GM12878 (cell line): ENCODE measurements around the gene PAX5.

Experiments
- BCL3 ChIP-seq: IDR thresholded peaks from 2 replicates; pipeline ENCODE4 v1.6.1; 2011; ENCODE audit warnings: borderline replicate concordance, low read depth, mild to moderate bottlenecking, moderate library complexity, low read length; ENCODE audit not compliant: insufficient read depth, poor library complexity, severe bottlenecking
- EZH2 ChIP-seq: IDR thresholded peaks from 2 replicates; pipeline ENCODE4 v1.6.1; 2012; ENCODE audit warnings: low read depth, mild to moderate bottlenecking, control low read depth, inconsistent platforms, low read length, borderline replicate concordance; ENCODE audit not compliant: control insufficient read depth
- JUNB ChIP-seq: IDR thresholded peaks from 2 replicates; pipeline ENCODE4 v1.6.1; 2016; ENCODE audit warnings: antibody characterized with exemption, mild to moderate bottlenecking
- KDM1A ChIP-seq: fragments of 200-600 bp; sonication (generic); IDR thresholded peaks from 2 replicates; pipeline ENCODE4 v1.6.1; 2016; ENCODE audit warnings: borderline replicate concordance
- MEF2A ChIP-seq: IDR thresholded peaks from 2 replicates; pipeline ENCODE4 v1.6.1; 2011; ENCODE audit warnings: low read depth, mild to moderate bottlenecking, low read length, moderate library complexity; ENCODE audit not compliant: insufficient read depth
- NR2C2 ChIP-seq: IDR thresholded peaks from 2 replicates; pipeline ENCODE4 v1.6.1; 2011; ENCODE audit warnings: borderline replicate concordance, low read depth; ENCODE audit not compliant: control insufficient read depth, insufficient read length
- POLR2A ChIP-seq: IDR thresholded peaks from 2 replicates; pipeline ENCODE4 v1.6.1; 2011; ENCODE audit warnings: low read depth, mild to moderate bottlenecking, low read length
- RAD51 ChIP-seq: fragments of 450-650 bp; IDR thresholded peaks from 2 replicates; pipeline ENCODE4 v1.6.1; 2016; ENCODE audit warnings: moderate library complexity, mild to moderate bottlenecking, inconsistent platforms
- REST ChIP-seq: IDR thresholded peaks from 2 replicates; pipeline ENCODE4 v1.6.1; 2012; ENCODE audit warnings: mild to moderate bottlenecking, low read depth, low read length
- SIN3A ChIP-seq: IDR thresholded peaks from 2 replicates; pipeline ENCODE4 v1.6.1; 2012; ENCODE audit warnings: low read depth, low read length, improper control_type of control experiment
- ZNF274 ChIP-seq: IDR thresholded peaks from one replicate; pipeline ENCODE4 v1.8.0; 2011; ENCODE audit not compliant: insufficient read length, insufficient read depth

- TF ChIP-seq RAD51 (no peak), EZH2 (no peak), KDM1A (no peak), POLR2A (no peak; the same call in 1 of the 2 replicates), SIN3A (no peak), MEF2A (no peak), ZNF274 (no peak), JUNB (no peak), BCL3 (no peak), NR2C2 (no peak), REST (no peak)
These were observed 136.6 kb downstream of the PAX5 start for GRCh38 chr9:36897478-36897877.
